Measurements from ENCODE around the gene SHC3.
A peak's percentile ranks its signal among the peaks of the same experiment; 100 is the strongest.

Gene SHC3

GRCh38 chr9:88973281-88974045, 205.2 kb downstream of the SHC3 start:
- no peak overlapping the region for H3K27ac ChIP-seq
- no peak for TF ChIP-seq CTCF (conservative IDR thresholded peaks at IDR 0.05)

- H3K27ac ChIP-seq = no peak overlapping the region
- TF ChIP-seq CTCF (conservative IDR thresholded peaks at IDR 0.05) = no peak
Measured at GRCh38 chr9:88972401-88972800, 206.2 kb downstream of the SHC3 start.

GRCh38 chr9:88971131-88971960, 207.3 kb downstream of the SHC3 start:
- no peak overlapping the region for H3K27ac ChIP-seq
- no peak for TF ChIP-seq CTCF (conservative IDR thresholded peaks at IDR 0.05)

- no peak overlapping the region for H3K27ac ChIP-seq
- no peak for TF ChIP-seq CTCF (conservative IDR thresholded peaks at IDR 0.05)
Measured at GRCh38 chr9:88969646-88970373, 208.8 kb downstream of the SHC3 start.

- peak overlapping the region; percentile 49; the same call in 1 of the 2 replicates for H3K27ac ChIP-seq
- TF ChIP-seq CTCF (conservative IDR thresholded peaks at IDR 0.05) = no peak
Measured at GRCh38 chr9:88968799-88969198, 209.8 kb downstream of the SHC3 start.

- no peak overlapping the region; the same call in 1 of the 2 replicates for H3K27ac ChIP-seq
- no peak for TF ChIP-seq CTCF (conservative IDR thresholded peaks at IDR 0.05)
Measured at GRCh38 chr9:88966894-88967676, 211.5 kb downstream of the SHC3 start.

Measured in VCaP (cell line).